T-helper 9 cell (primary cell): Measurements from ENCODE around the gene DUOXA1.

ENCODE experiments used
- DNase-seq: peaks from one replicate; pipeline ENCODE4 v3.0.0-alpha.2; 2020
- total RNA-seq, 2 donors: gene quantifications; one replicate each; lab custom pipeline; 2026; lab: John Stamatoyannopoulos, UW

DUOXA1 gene
- total RNA-seq: 0.48 to 1.2 reads per million in 2 donors

GRCh38 chr15:45129651-45130129 is at the start of gene DUOXA1, which contains the start of gene DUOX1:
DUOXA1 (minus strand) TSS chr15:45129879; CDS start chr15:45123014, 6,865 bp downstream.
DUOX1 (plus strand) TSS chr15:45129994; CDS start chr15:45131967, 1,973 bp downstream.
- DNase-seq: no peak

GRCh38 chr15:45177285-45177684 is 47.6 kb upstream of the DUOXA1 start:
- no peak for DNase-seq

GRCh38 chr15:45174577-45174976 is 44.9 kb upstream of the DUOXA1 start:
- no peak for DNase-seq

- no peak for DNase-seq
These were observed 44.4 kb upstream of the DUOXA1 start for GRCh38 chr15:45174069-45174468.

- no peak for DNase-seq
These were observed 42.2 kb upstream of the DUOXA1 start for GRCh38 chr15:45171912-45172311.

- DNase-seq: no peak
These were observed 40.2 kb upstream of the DUOXA1 start for GRCh38 chr15:45169608-45170480.

GRCh38 chr15:45168751-45169551 is 39.3 kb upstream of the DUOXA1 start:
- no peak for DNase-seq

- no peak for DNase-seq
These were observed 38.6 kb upstream of the DUOXA1 start for GRCh38 chr15:45168286-45168685.

GRCh38 chr15:45167631-45168205 is 38.0 kb upstream of the DUOXA1 start:
- DNase-seq: no peak

GRCh38 chr15:45166834-45167630 is 37.4 kb upstream of the DUOXA1 start:
- peak; percentile 67 for DNase-seq

- DNase-seq: no peak
These were observed 35.9 kb upstream of the DUOXA1 start for GRCh38 chr15:45165536-45165935.

GRCh38 chr15:45164914-45165313 is 35.2 kb upstream of the DUOXA1 start:
- no peak for DNase-seq

- DNase-seq: no peak
These were observed 33.8 kb upstream of the DUOXA1 start for GRCh38 chr15:45163508-45163856.

- DNase-seq: peak; percentile 33
These were observed 33.3 kb upstream of the DUOXA1 start for GRCh38 chr15:45162771-45163507.

GRCh38 chr15:45161666-45162065 is 32.0 kb upstream of the DUOXA1 start:
- DNase-seq: no peak

GRCh38 chr15:45157974-45158373 is 28.3 kb upstream of the DUOXA1 start:
- no peak for DNase-seq

GRCh38 chr15:45156744-45157455 is 27.2 kb upstream of the DUOXA1 start:
- DNase-seq: no peak

- no peak for DNase-seq
These were observed 26.1 kb upstream of the DUOXA1 start for GRCh38 chr15:45155739-45156138.

- no peak for DNase-seq
These were observed 22.5 kb upstream of the DUOXA1 start for GRCh38 chr15:45151998-45152828.

- DNase-seq: no peak
These were observed 21.3 kb upstream of the DUOXA1 start for GRCh38 chr15:45150997-45151396.
